Placental epithelial cell (primary cell): Measurements from ENCODE around the gene FAM222A. TPM values are rescaled to one million over a fixed set of nuclear protein-coding genes. Genes with fewer than 3 reads are reported as not detected.

Source experiments
- total RNA-seq: library from RNA; depleted of rRNA; stranded (reverse); fragments of >200 nt; gene quantifications from 2 replicates; pipeline ENCODE4 v1.2.3, GENCODE V29; 2012

The FAM222A gene
- total RNA-seq, result 0.22 and 0.39 TPM in 2 replicates

GRCh38 chr12:109713187-109714070 lies at the start of gene FAM222A:
FAM222A (plus strand) TSS chr12:109713825; CDS start chr12:109744147, 30,322 bp downstream.

Other genes with a start within 250 kb of the FAM222A start
- gene KCTD10, start 236.5 kb upstream of the FAM222A start, total RNA-seq, result 46.3 and 81.4 TPM in 2 replicates
- 56.9 and 62.9 TPM in 2 replicates for gene UBE3B, start 236.2 kb upstream of the FAM222A start, total RNA-seq
- gene MMAB, start 140.3 kb upstream of the FAM222A start, total RNA-seq, result 10.6 and 25.6 TPM in 2 replicates
- gene MVK, start 140.0 kb upstream of the FAM222A start, total RNA-seq, result 7.9 and 32.0 TPM in 2 replicates
- gene TRPV4, start 119.6 kb downstream of the FAM222A start, total RNA-seq, result 2.5 and 2.7 TPM in 2 replicates
- 25.5 and 47.1 TPM in 2 replicates for gene GLTP, start 166.7 kb downstream of the FAM222A start, total RNA-seq
- 6.3 and 9.4 TPM in 2 replicates for gene TCHP, start 186.4 kb downstream of the FAM222A start, total RNA-seq